22Rv1 (cell line): ENCODE data around the gene N4BP2.

Experiments used
- CTCF ChIP-seq: fragments of 450-650 bp; IDR thresholded peaks from 2 replicates; pipeline ENCODE4 v1.5.1; 2017; ENCODE audit warnings: mild to moderate bottlenecking
- ZFX ChIP-seq: fragments of 450-650 bp; IDR thresholded peaks from 2 replicates; pipeline ENCODE4 v1.6.1; 2017; ENCODE audit warnings: antibody characterized with exemption, borderline replicate concordance

DNA sequence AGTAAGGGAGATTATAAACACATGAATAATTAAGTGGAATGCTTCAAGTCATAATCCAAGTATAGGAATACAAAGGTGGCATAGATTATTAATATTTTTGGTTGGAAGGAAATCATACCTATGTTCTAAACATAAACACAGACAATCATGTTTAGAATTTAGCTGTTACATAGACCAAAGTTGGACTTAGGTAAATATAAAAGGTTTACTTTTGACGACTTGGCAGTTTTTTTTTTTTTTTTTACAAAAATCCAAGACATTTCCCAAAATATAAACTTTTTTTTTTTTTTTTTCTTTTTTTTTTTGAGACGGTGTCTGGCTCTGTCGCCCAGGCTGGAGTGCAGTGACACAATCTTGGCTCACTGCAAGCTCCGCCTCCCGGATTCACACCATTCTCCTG lies 3.5 kb upstream of the N4BP2 start:
- TF ChIP-seq CTCF (no peak), ZFX (no peak)
